Measurements from ENCODE around the gene LAPTM5. TPM values are rescaled to one million over a fixed set of nuclear protein-coding genes. Genes with fewer than 3 reads are reported as not detected.

The LAPTM5 gene
- polyA plus RNA-seq, 3 donors, result 1,019 to 1,669 (median 1,153) TPM

DNA sequence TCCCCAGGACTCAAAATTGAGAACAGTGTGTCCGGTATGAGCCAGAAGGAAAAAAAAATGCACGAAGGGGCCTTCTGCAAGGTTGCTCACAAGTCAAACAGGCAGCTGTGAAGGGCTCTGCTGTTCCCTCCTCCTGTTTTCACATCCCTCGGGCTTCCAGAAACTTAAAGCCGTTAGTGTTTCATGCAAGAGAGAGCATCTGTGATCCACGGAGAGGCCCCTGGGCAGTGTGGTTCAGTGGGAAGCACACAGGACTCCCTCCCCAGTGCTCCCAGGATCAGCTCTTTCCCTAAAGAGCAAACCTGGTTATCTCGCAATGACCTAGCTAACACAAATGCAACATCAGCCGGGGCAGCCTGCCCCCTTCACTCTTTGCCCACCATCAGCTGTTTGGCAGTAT lies 31.3 kb downstream of the LAPTM5 start:
- Histone ChIP-seq H3K79me2 (ENCODE audit: insufficient read depth, low read length) (no peaks in the 10 kb centered on the region), H4K20me1 (ENCODE audit: insufficient read depth, low read length) (peaks cover 37% of the 10 kb centered on the region), H3K27ac (ENCODE audit: low read depth in 1 of 2, low read length in 2 of 2) (no peak overlapping the region), H3K4me2 (replicated peaks; ENCODE audit: extremely low read depth, low read length, poor library complexity, severe bottlenecking) (no peak overlapping the region), H3K4me3 (replicated peaks in 1 of 3; ENCODE audit: low read depth in 2 of 3, low read length in 3 of 3) (no peak overlapping the region), H2AFZ (ENCODE audit: insufficient read depth, low read depth, low read length, poor library complexity, severe bottlenecking) (no peak overlapping the region), H3K9me3 (replicated peaks in 1 of 2; ENCODE audit: control insufficient read depth in 1 of 2, insufficient read depth in 1 of 2, low read length in 2 of 2) (no peaks in the 10 kb centered on the region), H3K9ac (ENCODE audit: insufficient read depth, low read length, poor library complexity, severe bottlenecking) (no peak overlapping the region), H3K36me3 (replicated peaks in 1 of 2; ENCODE audit: control insufficient read depth in 1 of 2, insufficient read depth in 2 of 2, low read length in 2 of 2) (no peaks in the 10 kb centered on the region), H3K4me1 (ENCODE audit: control insufficient read depth in 1 of 2, insufficient read depth in 2 of 2, low read length in 2 of 2) (peaks cover 18 to 23% of the 10 kb centered on the region in 2 donors), H3K27me3 (ENCODE audit: control insufficient read depth in 2 of 2, insufficient read depth in 2 of 2, low read length in 2 of 2) (no peaks in the 10 kb centered on the region)
- Mint-ChIP-seq H3K36me3 (peaks cover 7 to 15% of the 10 kb centered on the region in 2 donors), H3K27me3 (ENCODE audit: low read depth in 3 of 3) (peaks cover 0 to 2% (median 0%) of the 10 kb centered on the region in 3 donors), H3K9me3 (no peaks in the 10 kb centered on the region), H3K4me1 (peaks cover 19% of the 10 kb centered on the region), H3K27ac (no peak overlapping the region), H3K4me3 (no peak overlapping the region)
- intact Hi-C loops (cut with micrococcal nuclease), result no loop called here
- WGBS (ENCODE audit: insufficient coverage), result 91% methylated on average over 6 of the region's 7 CpGs
- no peak for TF ChIP-seq CTCF (IDR thresholded peaks at IDR 0.05)
- DNase-seq, result no peak

- H3K27ac Mint-ChIP-seq, result no peak overlapping the region
- H3K27me3 Mint-ChIP-seq (ENCODE audit: low read depth in 3 of 3), result peaks cover 0 to 2% (median 0%) of the 10 kb centered on the region in 3 donors
- Histone ChIP-seq H3K79me2 (ENCODE audit: insufficient read depth, low read length) (no peaks in the 10 kb centered on the region), H3K36me3 (replicated peaks in 1 of 2; ENCODE audit: control insufficient read depth in 1 of 2, insufficient read depth in 2 of 2, low read length in 2 of 2) (no peaks in the 10 kb centered on the region), H3K9me3 (replicated peaks in 1 of 2; ENCODE audit: control insufficient read depth in 1 of 2, insufficient read depth in 1 of 2, low read length in 2 of 2) (no peaks in the 10 kb centered on the region), H3K9ac (ENCODE audit: insufficient read depth, low read length, poor library complexity, severe bottlenecking) (no peak overlapping the region), H3K4me3 (replicated peaks in 1 of 3; ENCODE audit: low read depth in 2 of 3, low read length in 3 of 3) (no peak overlapping the region), H3K27me3 (ENCODE audit: control insufficient read depth in 2 of 2, insufficient read depth in 2 of 2, low read length in 2 of 2) (no peaks in the 10 kb centered on the region), H3K4me1 (ENCODE audit: control insufficient read depth in 1 of 2, insufficient read depth in 2 of 2, low read length in 2 of 2) (peaks cover 17 to 21% of the 10 kb centered on the region in 2 donors), H2AFZ (ENCODE audit: insufficient read depth, low read depth, low read length, poor library complexity, severe bottlenecking) (no peak overlapping the region), H3K4me2 (replicated peaks; ENCODE audit: extremely low read depth, low read length, poor library complexity, severe bottlenecking) (no peak overlapping the region), H4K20me1 (ENCODE audit: insufficient read depth, low read length) (peaks cover 31% of the 10 kb centered on the region), H3K27ac (ENCODE audit: low read depth in 1 of 2, low read length in 2 of 2) (no peak overlapping the region)
- H3K36me3 Mint-ChIP-seq, result peaks cover 7 to 10% of the 10 kb centered on the region in 2 donors
- no peak for TF ChIP-seq CTCF (IDR thresholded peaks at IDR 0.05)
- WGBS (ENCODE audit: insufficient coverage), result 95% methylated on average over 9 of the region's 17 CpGs
- intact Hi-C loops (cut with micrococcal nuclease), result no loop called here
- H3K4me1 Mint-ChIP-seq, result peaks cover 16% of the 10 kb centered on the region
- H3K9me3 Mint-ChIP-seq, result no peaks in the 10 kb centered on the region
- no peak for DNase-seq
- no peak overlapping the region for H3K4me3 Mint-ChIP-seq
Measured at GRCh38 chr1:30725450-30726095, 32.0 kb downstream of the LAPTM5 start.
